Measurements from ENCODE around the gene C16orf78. TPM values are rescaled to one million over a fixed set of nuclear protein-coding genes. Genes with fewer than 3 reads are reported as not detected.
A peak's percentile ranks its signal among the peaks of the same experiment; 100 is the strongest.

C16orf78 gene
- total and polyA plus RNA-seq, 8 donors: 0.16 to 0.20 TPM; not detected in 6

DNA sequence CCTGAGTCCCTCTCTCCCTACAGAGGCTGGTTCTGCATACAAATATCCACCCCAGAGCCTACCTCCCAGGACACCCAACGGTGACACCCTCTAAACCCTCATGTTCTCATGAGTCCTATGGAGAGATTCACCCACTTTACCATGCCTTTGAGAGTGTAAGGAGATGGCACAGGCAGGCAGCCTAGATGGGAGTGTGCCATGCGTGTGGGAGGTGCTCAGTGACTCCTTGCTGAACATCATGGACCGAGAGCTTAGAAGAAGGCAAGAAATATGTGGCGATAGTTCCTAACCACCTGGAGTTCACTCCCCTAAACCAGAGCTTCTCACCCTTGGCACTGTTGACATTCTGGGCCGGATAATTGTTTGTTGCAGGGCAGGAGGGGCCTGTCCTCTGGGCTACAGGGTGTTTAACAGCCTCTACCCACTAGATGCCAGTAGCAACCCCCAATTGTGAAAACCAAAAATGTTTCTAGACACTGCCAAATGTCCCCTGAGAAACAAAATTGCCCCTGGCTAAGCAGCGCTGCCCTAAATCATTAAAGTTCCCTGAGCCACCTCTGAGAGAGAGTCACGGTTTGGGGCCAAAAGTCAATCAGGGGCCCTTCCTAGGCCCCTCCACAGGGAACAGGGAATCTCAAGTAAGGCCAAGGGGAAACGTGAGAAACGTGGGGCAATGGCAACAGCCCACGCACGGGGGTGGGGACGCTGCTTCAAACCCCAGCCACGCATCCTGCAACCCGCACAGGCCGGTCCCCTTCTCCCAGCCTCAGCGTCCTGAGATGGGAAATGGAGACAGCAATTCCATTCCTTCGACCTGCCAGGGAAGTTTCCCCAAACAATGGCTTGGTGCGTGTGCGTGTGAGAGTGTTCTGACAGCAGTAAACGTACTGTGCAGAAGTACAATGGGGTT is 66.8 kb downstream of the C16orf78 start:
- Histone ChIP-seq H3K27ac (peak overlapping the region in 1 of 2 donors; percentile 45), H3K27me3 (peaks cover 0 to 14% of the 10 kb centered on the region in 2 donors), H3K4me1 (peaks cover 0 to 4% of the 10 kb centered on the region in 2 donors), H3K9me3 (no peaks in the 10 kb centered on the region), H3K36me3 (no peaks in the 10 kb centered on the region), H3K4me3 (no peak overlapping the region)
- ATAC-seq (no peak), DNase-seq (no peak)
- intact Hi-C loops (cut with DNase I): no loop called here
- TF ChIP-seq, protein P1, sequence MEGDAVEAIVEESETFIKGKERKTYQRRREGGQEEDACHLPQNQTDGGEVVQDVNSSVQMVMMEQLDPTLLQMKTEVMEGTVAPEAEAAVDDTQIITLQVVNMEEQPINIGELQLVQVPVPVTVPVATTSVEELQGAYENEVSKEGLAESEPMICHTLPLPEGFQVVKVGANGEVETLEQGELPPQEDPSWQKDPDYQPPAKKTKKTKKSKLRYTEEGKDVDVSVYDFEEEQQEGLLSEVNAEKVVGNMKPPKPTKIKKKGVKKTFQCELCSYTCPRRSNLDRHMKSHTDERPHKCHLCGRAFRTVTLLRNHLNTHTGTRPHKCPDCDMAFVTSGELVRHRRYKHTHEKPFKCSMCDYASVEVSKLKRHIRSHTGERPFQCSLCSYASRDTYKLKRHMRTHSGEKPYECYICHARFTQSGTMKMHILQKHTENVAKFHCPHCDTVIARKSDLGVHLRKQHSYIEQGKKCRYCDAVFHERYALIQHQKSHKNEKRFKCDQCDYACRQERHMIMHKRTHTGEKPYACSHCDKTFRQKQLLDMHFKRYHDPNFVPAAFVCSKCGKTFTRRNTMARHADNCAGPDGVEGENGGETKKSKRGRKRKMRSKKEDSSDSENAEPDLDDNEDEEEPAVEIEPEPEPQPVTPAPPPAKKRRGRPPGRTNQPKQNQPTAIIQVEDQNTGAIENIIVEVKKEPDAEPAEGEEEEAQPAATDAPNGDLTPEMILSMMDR (IDR thresholded peaks at IDR 0.05): peak in 1 of 2 donors; percentile 8

DNA sequence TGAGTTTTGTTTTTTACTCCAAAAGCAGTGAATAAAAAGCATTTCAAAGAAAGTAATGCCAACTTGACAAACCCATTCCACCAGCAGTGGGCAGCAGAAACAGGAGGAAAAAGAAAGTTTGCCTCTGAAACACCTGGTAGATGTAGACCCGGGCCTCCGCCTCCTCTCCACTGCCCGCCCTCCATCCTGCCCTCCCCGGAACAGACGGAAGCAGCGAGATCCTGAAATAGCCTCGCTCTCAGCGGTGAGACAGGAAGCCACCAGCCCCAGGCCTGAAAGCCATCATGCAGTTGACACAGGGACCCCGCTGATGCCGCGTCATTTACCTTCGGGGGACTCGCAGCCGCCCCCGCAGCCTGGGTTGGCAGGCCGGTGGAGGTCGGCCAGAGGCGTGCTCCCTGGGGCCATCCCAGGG is 67.8 kb downstream of the C16orf78 start:
- intact Hi-C loops (cut with DNase I): no loop called here
- peaks cover 0 to 14% of the 10 kb centered on the region in 2 donors for H3K27me3 ChIP-seq
- peak; percentile 61 for ATAC-seq
- no peaks in the 10 kb centered on the region for H3K36me3 ChIP-seq
- TF ChIP-seq, protein P1 (IDR thresholded peaks at IDR 0.05): no peak
- DNase-seq: peak in 3 of 4 donors; percentile 13 to 56 (median 44)
- H3K9me3 ChIP-seq: no peaks in the 10 kb centered on the region
- H3K27ac ChIP-seq: peak overlapping the region in 1 of 2 donors; percentile 45
- peaks cover 0 to 4% of the 10 kb centered on the region in 2 donors for H3K4me1 ChIP-seq
- H3K4me3 ChIP-seq: no peak overlapping the region

DNA sequence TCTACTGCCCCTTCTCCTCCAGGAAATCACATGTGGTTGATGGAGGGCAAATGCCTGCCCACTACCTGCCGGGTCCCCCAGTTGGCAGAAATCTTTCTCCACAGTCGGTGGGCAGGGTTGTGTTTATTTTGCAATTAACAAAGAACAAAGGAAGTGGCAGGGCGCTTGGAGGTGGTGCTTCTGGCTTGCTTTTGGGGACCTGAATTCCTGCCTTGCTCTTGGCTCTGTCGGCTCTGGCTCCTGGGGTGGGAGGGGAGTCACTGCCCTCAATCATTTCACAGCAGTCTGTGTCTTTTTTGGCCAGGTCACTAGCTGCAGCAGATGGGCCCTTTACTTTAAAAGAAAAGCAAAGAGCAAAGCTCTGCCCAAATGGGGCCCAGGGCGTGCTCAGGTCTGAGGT is 69.2 kb downstream of the C16orf78 start:
- Histone ChIP-seq H3K27ac (peak overlapping the region in 1 of 2 donors; percentile 45), H3K4me1 (peaks cover 0 to 4% of the 10 kb centered on the region in 2 donors), H3K4me3 (no peak overlapping the region), H3K9me3 (no peaks in the 10 kb centered on the region), H3K27me3 (peaks cover 0 to 14% of the 10 kb centered on the region in 2 donors), H3K36me3 (no peaks in the 10 kb centered on the region)
- DNase-seq (no peak), ATAC-seq (no peak)
- TF ChIP-seq, protein P1 (IDR thresholded peaks at IDR 0.05): no peak
- intact Hi-C loops (cut with DNase I): no loop called here

DNA sequence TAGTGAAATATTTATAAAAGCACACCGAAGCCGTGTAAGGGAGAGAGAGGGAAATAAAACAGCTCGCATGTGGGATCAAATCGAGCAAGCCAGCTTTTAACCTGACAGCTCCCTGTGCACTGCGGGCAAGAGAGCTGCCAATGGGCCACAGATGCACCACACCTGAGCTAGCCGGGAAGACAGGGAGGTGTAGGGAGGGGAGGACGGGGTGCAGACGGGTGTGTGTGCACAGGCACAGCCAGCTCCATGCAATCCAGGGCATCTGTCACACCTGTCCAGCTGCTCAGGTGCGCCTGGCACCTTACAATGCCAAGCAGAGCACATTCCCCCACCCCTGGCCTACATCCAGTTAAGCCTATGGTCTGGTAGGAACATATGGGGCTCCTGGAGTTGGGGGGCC is 70.0 kb downstream of the C16orf78 start:
- H3K36me3 ChIP-seq: no peaks in the 10 kb centered on the region
- peaks cover 0 to 4% of the 10 kb centered on the region in 2 donors for H3K4me1 ChIP-seq
- no peak for ATAC-seq
- H3K9me3 ChIP-seq: no peaks in the 10 kb centered on the region
- no peak for DNase-seq
- H3K4me3 ChIP-seq: no peak overlapping the region
- H3K27ac ChIP-seq: no peak overlapping the region
- intact Hi-C loops (cut with DNase I): no loop called here
- TF ChIP-seq, protein P1 (IDR thresholded peaks at IDR 0.05): no peak
- H3K27me3 ChIP-seq: peaks cover 0 to 14% of the 10 kb centered on the region in 2 donors

DNA sequence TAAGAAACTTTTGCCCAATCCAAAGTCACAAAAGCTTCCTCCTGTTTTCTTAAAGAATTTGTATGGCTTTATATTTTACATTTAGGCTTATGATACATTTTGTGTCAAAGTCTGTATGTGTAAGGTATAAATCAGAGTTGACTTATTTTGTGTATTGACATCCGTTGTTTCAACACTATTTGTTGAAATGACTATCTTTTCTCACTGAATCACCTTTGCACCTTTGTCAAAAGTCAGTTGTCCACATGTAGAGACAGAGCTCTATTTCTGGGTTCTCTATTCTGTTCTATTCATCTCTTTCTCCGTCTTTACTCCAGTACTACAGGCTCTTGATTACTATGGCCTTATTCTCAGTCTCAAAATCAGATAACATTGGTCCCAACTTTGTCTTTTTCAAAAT is 73.2 kb downstream of the C16orf78 start:
- ATAC-seq (no peak), DNase-seq (no peak)
- TF ChIP-seq, protein P1 (IDR thresholded peaks at IDR 0.05): no peak
- H3K4me3 ChIP-seq: no peak overlapping the region
- intact Hi-C loops (cut with DNase I): no loop called here
- H3K4me1 ChIP-seq: peaks cover 0 to under 1% of the 10 kb centered on the region in 2 donors
- H3K36me3 ChIP-seq: no peaks in the 10 kb centered on the region
- peaks cover 0 to under 1% of the 10 kb centered on the region in 2 donors for H3K27me3 ChIP-seq
- H3K27ac ChIP-seq: no peak overlapping the region
- no peaks in the 10 kb centered on the region for H3K9me3 ChIP-seq
